Calu3 (cell line): Measurements from ENCODE around the gene CLUH. TPM values are rescaled to one million over a fixed set of nuclear protein-coding genes. Genes with fewer than 3 reads are reported as not detected.

Experiments used
- BruUV-seq: library from RNA; stranded (reverse); fragments of 400-500 nt; replicated peaks from 2 replicates; lab custom pipeline; 2021; lab: Mats Ljungman, UMichigan
- CTCF ChIA-PET: fragments of 300-600 bp; sonication (Branson Sonifier 250); formaldehyde crosslinking; loops from one replicate; lab custom pipeline; 2022; ENCODE audit warnings: antibody characterized with exemption; lab: Charles Lee
- DNase-seq: peaks from one replicate; pipeline ENCODE4 v3.0.0; 2022
- H3K27ac Mint-ChIP-seq: one replicate; pipeline ENCODE4 v1.8.0; 2022; ENCODE audit warnings: mixed read lengths; ENCODE audit not compliant: unreplicated experiment
- H3K27me3 Mint-ChIP-seq: one replicate; pipeline ENCODE4 v1.8.0; 2022; ENCODE audit warnings: mixed read lengths; ENCODE audit not compliant: unreplicated experiment
- H3K36me3 Mint-ChIP-seq: one replicate; pipeline ENCODE4 v1.8.0; 2022; ENCODE audit warnings: mild to moderate bottlenecking, moderate library complexity, mixed read lengths; ENCODE audit not compliant: insufficient read depth, unreplicated experiment
- H3K4me1 Mint-ChIP-seq: one replicate; pipeline ENCODE4 v1.8.0; 2022; ENCODE audit warnings: mild to moderate bottlenecking, low read depth, mixed read lengths; ENCODE audit not compliant: unreplicated experiment
- H3K4me3 Mint-ChIP-seq: one replicate; pipeline ENCODE4 v1.8.0; 2022; ENCODE audit warnings: mild to moderate bottlenecking, low read depth, moderate library complexity, mixed read lengths; ENCODE audit not compliant: unreplicated experiment
- H3K9me3 Mint-ChIP-seq: one replicate; pipeline ENCODE4 v1.8.0; 2022; ENCODE audit warnings: low read depth, mixed read lengths; ENCODE audit not compliant: unreplicated experiment
- intact Hi-C: fragments of 100-400 bp; cut with micrococcal nuclease; formaldehyde crosslinking; loops from one replicate; pipeline ENCODE4 v1.10.0; 2022; ENCODE audit not compliant: unreplicated experiment
- total RNA-seq: library from RNA; stranded (reverse); gene quantifications from 2 replicates; pipeline ENCODE4 v1.2.3, GENCODE V29; 2022
- TF ChIP-seq, protein P1 (sequence below): fragments of 200-600 bp; IDR thresholded peaks from one replicate; pipeline ENCODE4 v1.8.0; 2022; ENCODE audit warnings: antibody characterized with exemption; ENCODE audit not compliant: unreplicated experiment

CLUH gene
- total RNA-seq, 1 experiment from 2014 or later: 103 TPM

GRCh38 chr17:2710803-2711607 is 559 bp downstream of the CLUH start:
- peaks cover 44% of the 10 kb centered on the region for H3K36me3 Mint-ChIP-seq
- BruUV-seq: no TSS peak
- no peaks in the 10 kb centered on the region for H3K27me3 Mint-ChIP-seq
- peaks cover 21% of the 10 kb centered on the region for H3K4me1 Mint-ChIP-seq
- H3K9me3 Mint-ChIP-seq: no peaks in the 10 kb centered on the region
- peak; percentile 42 for DNase-seq
- TF ChIP-seq, protein P1, sequence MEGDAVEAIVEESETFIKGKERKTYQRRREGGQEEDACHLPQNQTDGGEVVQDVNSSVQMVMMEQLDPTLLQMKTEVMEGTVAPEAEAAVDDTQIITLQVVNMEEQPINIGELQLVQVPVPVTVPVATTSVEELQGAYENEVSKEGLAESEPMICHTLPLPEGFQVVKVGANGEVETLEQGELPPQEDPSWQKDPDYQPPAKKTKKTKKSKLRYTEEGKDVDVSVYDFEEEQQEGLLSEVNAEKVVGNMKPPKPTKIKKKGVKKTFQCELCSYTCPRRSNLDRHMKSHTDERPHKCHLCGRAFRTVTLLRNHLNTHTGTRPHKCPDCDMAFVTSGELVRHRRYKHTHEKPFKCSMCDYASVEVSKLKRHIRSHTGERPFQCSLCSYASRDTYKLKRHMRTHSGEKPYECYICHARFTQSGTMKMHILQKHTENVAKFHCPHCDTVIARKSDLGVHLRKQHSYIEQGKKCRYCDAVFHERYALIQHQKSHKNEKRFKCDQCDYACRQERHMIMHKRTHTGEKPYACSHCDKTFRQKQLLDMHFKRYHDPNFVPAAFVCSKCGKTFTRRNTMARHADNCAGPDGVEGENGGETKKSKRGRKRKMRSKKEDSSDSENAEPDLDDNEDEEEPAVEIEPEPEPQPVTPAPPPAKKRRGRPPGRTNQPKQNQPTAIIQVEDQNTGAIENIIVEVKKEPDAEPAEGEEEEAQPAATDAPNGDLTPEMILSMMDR: no peak
- intact Hi-C loops: no loop called here
- CTCF ChIA-PET: no interaction called here
- H3K27ac Mint-ChIP-seq: peak overlapping the region; percentile 97
- H3K4me3 Mint-ChIP-seq: peak overlapping the region; percentile 96

- intact Hi-C loops: no loop called here
- Mint-ChIP-seq H3K4me1 (peaks cover 28% of the 10 kb centered on the region), H3K27ac (peak overlapping the region; percentile 97), H3K9me3 (no peaks in the 10 kb centered on the region), H3K27me3 (no peaks in the 10 kb centered on the region), H3K4me3 (peak overlapping the region; percentile 96), H3K36me3 (peaks cover 44% of the 10 kb centered on the region)
- DNase-seq: no peak
- CTCF ChIA-PET: no interaction called here
- TSS peak; percentile 76 for BruUV-seq
- TF ChIP-seq, protein P1: no peak
Observed at GRCh38 chr17:2710071-2710802, 1.3 kb downstream of the CLUH start.

- CTCF ChIA-PET: interaction anchor here (0.6 kb wide), 1 partner anchor 328 kb away, joined by 5 read pairs; no protein-coding TSS in a partner anchor
- Mint-ChIP-seq H3K9me3 (no peaks in the 10 kb centered on the region), H3K36me3 (peaks cover 49% of the 10 kb centered on the region), H3K27me3 (no peaks in the 10 kb centered on the region), H3K4me3 (peak overlapping the region; percentile 96), H3K4me1 (peaks cover 30% of the 10 kb centered on the region), H3K27ac (peak overlapping the region; percentile 97)
- DNase-seq: peak; percentile 74
- TF ChIP-seq, protein P1: no peak
- intact Hi-C loops: no loop called here
- no TSS peak for BruUV-seq
Observed at GRCh38 chr17:2709183-2709661, 2.3 kb downstream of the CLUH start.

DNA sequence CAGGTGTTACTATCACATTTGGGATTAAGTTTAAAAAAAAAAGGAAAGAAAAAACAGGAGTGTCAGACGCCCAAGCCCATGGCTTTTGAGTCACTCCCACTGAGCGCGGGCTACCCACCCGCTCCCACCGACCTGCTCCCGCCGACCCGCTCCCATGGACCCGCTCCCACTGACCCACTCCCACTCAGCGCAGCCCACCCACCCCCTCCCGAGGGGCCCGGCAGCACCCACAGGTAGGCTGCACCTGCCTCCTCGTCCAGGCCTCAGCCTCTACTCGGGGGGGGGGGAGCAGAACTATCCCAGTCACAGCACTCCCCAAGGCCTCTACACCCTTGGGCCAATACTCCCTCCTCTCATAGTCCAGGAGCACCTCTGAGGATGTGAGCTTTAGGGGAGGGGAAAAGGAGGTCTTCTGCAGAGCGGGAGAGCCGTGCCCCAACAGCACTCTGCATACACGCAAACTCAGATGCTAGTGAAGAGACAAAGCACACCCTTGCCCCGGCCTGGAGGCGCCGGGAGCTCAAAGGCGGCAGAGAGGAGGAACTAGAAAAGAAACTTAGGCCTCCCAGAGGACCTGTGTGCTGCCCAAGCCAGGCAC is 2.9 kb downstream of the CLUH start:
- Mint-ChIP-seq H3K27me3 (no peaks in the 10 kb centered on the region), H3K27ac (peak overlapping the region; percentile 97), H3K9me3 (no peaks in the 10 kb centered on the region), H3K36me3 (peaks cover 49% of the 10 kb centered on the region), H3K4me1 (peaks cover 30% of the 10 kb centered on the region), H3K4me3 (peak overlapping the region; percentile 96)
- DNase-seq: no peak
- no TSS peak for BruUV-seq
- intact Hi-C loops: no loop called here
- TF ChIP-seq, protein P1: no peak
- CTCF ChIA-PET: interaction anchor here (0.6 kb wide), 1 partner anchor 327 kb away, joined by 5 read pairs; no protein-coding TSS in a partner anchor
